Tibial nerve (tissue), 4 donors: ENCODE measurements around the gene MAGEA2B. TPM values are rescaled to one million over a fixed set of nuclear protein-coding genes. Genes with fewer than 3 reads are reported as not detected.
"Not testable (repeated sequence)": the region's sequence is repeated elsewhere in the genome, so short reads cannot be mapped to it uniquely, and the experiment has no call there.

Source experiments
- DNase-seq, 2 donors: peaks; one replicate each; pipeline ENCODE4 v3.0.0-alpha.2; 2019; ENCODE audit warnings: low spot score in 2 of 2
- H3K27ac ChIP-seq, 4 donors: fragments of 200-600 bp; sonication (generic) in 3 of 4; one replicate each; pipeline ENCODE4 v1.5.1; 2017 to 2019; ENCODE audit warnings: mild to moderate bottlenecking in 1 of 4
- H3K27me3 ChIP-seq, 2 donors: fragments of 200-600 bp; sonication (generic) in 1 of 2; one replicate each; pipeline versions ENCODE4 v1.5.1 to v1.6.0; 2017 to 2019
- H3K36me3 ChIP-seq, 3 donors: fragments of 200-600 bp; sonication (generic); one replicate each; pipeline ENCODE4 v1.5.1; 2018 to 2019
- H3K4me1 ChIP-seq, 4 donors: fragments of 200-600 bp; sonication (generic) in 3 of 4; one replicate each; pipeline ENCODE4 v1.5.1; 2017 to 2019
- H3K4me3 ChIP-seq, 4 donors: fragments of 200-600 bp; sonication (generic) in 3 of 4; one replicate each; pipeline ENCODE4 v1.5.1; 2017 to 2019; ENCODE audit warnings: mild to moderate bottlenecking in 1 of 4, moderate library complexity in 1 of 4
- H3K9me3 ChIP-seq, 4 donors: fragments of 200-600 bp; sonication (generic) in 3 of 4; one replicate each; pipeline ENCODE4 v1.5.1; 2017 to 2019
- CTCF ChIP-seq, 5 experiments: fragments of 200-600 bp in 3 of 5; fragments of 450-650 bp in 2 of 5; sonication (generic) in 3 of 5; IDR thresholded peaks; one replicate each; pipeline ENCODE4 v1.5.1; 2016 to 2019; ENCODE audit warnings: antibody characterized with exemption in 5 of 5, mild to moderate bottlenecking in 3 of 5, moderate library complexity in 2 of 5
- EP300 ChIP-seq, 2 donors: sonication (generic); formaldehyde crosslinking; IDR thresholded peaks; one replicate each; pipeline ENCODE4 v1.6.1; 2017; ENCODE audit warnings: antibody characterized with exemption in 2 of 2, mild to moderate bottlenecking in 1 of 2
- POLR2A ChIP-seq, 2 donors: fragments of 450-650 bp; IDR thresholded peaks; one replicate each; pipeline ENCODE4 v1.6.1; 2017; ENCODE audit warnings: antibody characterized with exemption in 2 of 2, mild to moderate bottlenecking in 2 of 2, moderate library complexity in 2 of 2
- WGBS, 2 donors: methylation state at CpG; one replicate each; pipeline ENCODE4 v1.1.5; 2018; 5-methylcytosine and 5-hydroxymethylcytosine counted together
- total RNA-seq, 4 donors: library from RNA; depleted of rRNA; stranded (reverse); fragments of >200 nt; gene quantifications; one replicate each; pipeline ENCODE4 v1.1.0, GENCODE V29; 2016

MAGEA2B gene
- total RNA-seq = not detected

- H3K4me1 ChIP-seq, H3K9me3 ChIP-seq: not testable (repeated sequence)
- WGBS, 2 donors = no CpG with 5 or more reads among the region's 35 CpGs
Observed at GRCh38 chrX:152713815-152714787, at the start of gene MAGEA2B. Gene MAGEA2B (plus strand): TSS chrX:152714628. CDS start chrX:152717107, 2,479 bp downstream.

GRCh38 chrX:152674135-152674534 is 40.3 kb upstream of the MAGEA2B start:
- TF ChIP-seq POLR2A (IDR thresholded peaks at IDR 0.05) = no peak
- no peak for TF ChIP-seq EP300 (IDR thresholded peaks at IDR 0.05)
- no peak for TF ChIP-seq CTCF (IDR thresholded peaks at IDR 0.05)
- Histone ChIP-seq H3K36me3 (no peaks in the 10 kb centered on the region), H3K9me3 (no peaks in the 10 kb centered on the region), H3K4me1 (no peaks in the 10 kb centered on the region), H3K4me3 (no peak overlapping the region), H3K27me3 (no peaks in the 10 kb centered on the region), H3K27ac (no peak overlapping the region)
- DNase-seq = no peak
- 72 to 88% methylated on average over 2 of the region's 2 CpGs for WGBS, 2 donors

More at GRCh38 chrX:152713815-152714787, at the start of gene MAGEA2B:
- H3K36me3 ChIP-seq, H3K4me3 ChIP-seq, H3K27me3 ChIP-seq, H3K27ac ChIP-seq, DNase-seq: not testable (repeated sequence)

GRCh38 chrX:152674652-152675051 is 39.8 kb upstream of the MAGEA2B start:
- H3K27ac ChIP-seq, H3K36me3 ChIP-seq, H3K27me3 ChIP-seq, H3K4me3 ChIP-seq, H3K4me1 ChIP-seq, DNase-seq, H3K9me3 ChIP-seq: not testable (repeated sequence)
- WGBS, 2 donors = 88 to 92% methylated on average over 3 of the region's 3 CpGs

GRCh38 chrX:152681012-152681411 is 33.4 kb upstream of the MAGEA2B start:
- WGBS, 2 donors = no CpG with 5 or more reads among the region's 3 CpGs
- not testable (repeated sequence) for H3K27me3 ChIP-seq, H3K4me1 ChIP-seq, H3K36me3 ChIP-seq, DNase-seq, H3K27ac ChIP-seq, H3K4me3 ChIP-seq, H3K9me3 ChIP-seq

- H3K4me1 ChIP-seq, DNase-seq, H3K36me3 ChIP-seq, H3K9me3 ChIP-seq, H3K4me3 ChIP-seq, H3K27me3 ChIP-seq, H3K27ac ChIP-seq: not testable (repeated sequence)
- WGBS, 2 donors = no CpG with 5 or more reads among the region's 34 CpGs
Observed at GRCh38 chrX:152697952-152698931, 16.2 kb upstream of the MAGEA2B start, which contains the start of gene MAGEA3. Gene MAGEA3 (plus strand): TSS chrX:152698794. CDS start chrX:152700833, 2,039 bp downstream.

GRCh38 chrX:152700390-152700789 is 14.0 kb upstream of the MAGEA2B start:
- not testable (repeated sequence) for H3K9me3 ChIP-seq, H3K36me3 ChIP-seq, H3K27me3 ChIP-seq, H3K4me3 ChIP-seq, H3K4me1 ChIP-seq, DNase-seq, H3K27ac ChIP-seq
- 90 to 100% methylated on average over 2 to 4 of the region's 5 CpGs for WGBS, 2 donors

- not testable (repeated sequence) for H3K27ac ChIP-seq, DNase-seq, H3K9me3 ChIP-seq, H3K36me3 ChIP-seq, H3K27me3 ChIP-seq, H3K4me1 ChIP-seq, H3K4me3 ChIP-seq
- 86% methylated on average over 4 of the region's 7 CpGs; no CpG with 5 or more reads in 1 of the 2 donors for WGBS, 2 donors
Observed at GRCh38 chrX:152706500-152706899, 7.9 kb upstream of the MAGEA2B start.

- H3K9me3 ChIP-seq, H3K4me1 ChIP-seq, H3K27ac ChIP-seq, H3K36me3 ChIP-seq, DNase-seq, H3K4me3 ChIP-seq, H3K27me3 ChIP-seq: not testable (repeated sequence)
- no CpG with 5 or more reads among the region's 2 CpGs for WGBS, 2 donors
Observed at GRCh38 chrX:152709173-152709572, 5.3 kb upstream of the MAGEA2B start, which contains the start of gene CSAG2. Gene CSAG2 (minus strand): TSS chrX:152709273. CDS start chrX:152709112, 161 bp downstream.

- H3K4me3 ChIP-seq, DNase-seq, H3K27ac ChIP-seq, H3K36me3 ChIP-seq, H3K9me3 ChIP-seq, H3K4me1 ChIP-seq, H3K27me3 ChIP-seq: not testable (repeated sequence)
- WGBS, 2 donors = no CpG with 5 or more reads among the region's 5 CpGs
Observed at GRCh38 chrX:152713195-152713594, 1.2 kb upstream of the MAGEA2B start.
